ENCODE results near the gene UBE2A.

The UBE2A gene

GRCh38 chrX:119583431-119584059 is 9.2 kb downstream of the UBE2A start:
- H3K4me3 ChIP-seq (replicated peaks; ENCODE audit: low read depth, low read length) = no peak overlapping the region
- no peak for DNase-seq (ENCODE audit: extremely low read depth, low read depth)
- TF ChIP-seq CTCF (IDR thresholded peaks at IDR 0.05; ENCODE audit: low read depth, low read length, missing control alignments) = no peak

GRCh38 chrX:119589810-119590209 is 15.4 kb downstream of the UBE2A start:
- no peak overlapping the region for H3K4me3 ChIP-seq (replicated peaks; ENCODE audit: low read depth, low read length)
- TF ChIP-seq CTCF (IDR thresholded peaks at IDR 0.05; ENCODE audit: low read depth, low read length, missing control alignments) = no peak
- no peak for DNase-seq (ENCODE audit: extremely low read depth, low read depth)

GRCh38 chrX:119602701-119603255 is 28.4 kb downstream of the UBE2A start:
- no peak for DNase-seq (ENCODE audit: extremely low read depth, low read depth)
- no peak overlapping the region for H3K4me3 ChIP-seq (replicated peaks; ENCODE audit: low read depth, low read length)
- TF ChIP-seq CTCF (IDR thresholded peaks at IDR 0.05; ENCODE audit: low read depth, low read length, missing control alignments) = no peak

- peak overlapping the region; percentile 69 for H3K4me3 ChIP-seq (replicated peaks; ENCODE audit: low read depth, low read length)
- no peak for TF ChIP-seq CTCF (IDR thresholded peaks at IDR 0.05; ENCODE audit: low read depth, low read length, missing control alignments)
- no peak for DNase-seq (ENCODE audit: extremely low read depth, low read depth)
Observed at GRCh38 chrX:119604766-119605463, 30.6 kb downstream of the UBE2A start.

- peak overlapping the region; percentile 69 for H3K4me3 ChIP-seq (replicated peaks; ENCODE audit: low read depth, low read length)
- DNase-seq (ENCODE audit: extremely low read depth, low read depth) = no peak
- TF ChIP-seq CTCF (IDR thresholded peaks at IDR 0.05; ENCODE audit: low read depth, low read length, missing control alignments) = no peak
Observed at GRCh38 chrX:119605464-119606279, 31.3 kb downstream of the UBE2A start.

GRCh38 chrX:119606280-119607017 is 32.1 kb downstream of the UBE2A start, which contains the start of gene NKRF:
Gene NKRF, minus strand, starts transcription at chrX:119606424.
- peak; percentile 70 for DNase-seq (ENCODE audit: extremely low read depth, low read depth)
- no peak for TF ChIP-seq CTCF (IDR thresholded peaks at IDR 0.05; ENCODE audit: low read depth, low read length, missing control alignments)
- H3K4me3 ChIP-seq (replicated peaks; ENCODE audit: low read depth, low read length) = peak within 1 kb of the TSS; percentile 69

Measured in HFF-Myc (cell line).